GM12878 (cell line): ENCODE data around the gene TRIM32. TPM values are rescaled to one million over a fixed set of nuclear protein-coding genes. Genes with fewer than 3 reads are reported as not detected.

Source experiments
- ATAC-seq: fragments of 200-7000 bp; cut with Tn5 transposase; 3 replicates; pipeline ENCODE4 v1.9.1; 2020; ENCODE audit warnings: mild to moderate bottlenecking, moderate library complexity
- BruUV-seq: library from RNA; stranded (reverse); fragments of 400-500 nt; replicated peaks from 2 replicates; lab custom pipeline; 2021; lab: Mats Ljungman, UMichigan
- CTCF ChIA-PET: fragments of 300-600 bp; sonication (Branson Sonifier 250); formaldehyde crosslinking; extraction: SDS; loops from one replicate; lab custom pipeline; 2021; ENCODE audit warnings: inconsistent platforms; lab: Yijun Ruan, JAX
- POLR2A ChIA-PET: fragments of 350-600 bp; formaldehyde crosslinking; extraction: SDS; loops from one replicate; lab custom pipeline; 2021; ENCODE audit warnings: inconsistent platforms; lab: Charles Lee
- RAD21 ChIA-PET: fragments of 300-600 bp; sonication (Branson Sonifier 250); formaldehyde crosslinking; loops from one replicate; lab custom pipeline; 2023; ENCODE audit warnings: antibody characterized with exemption; ENCODE audit not compliant: unreplicated experiment; lab: Charles Lee
- SMC1A ChIA-PET: fragments of 300-600 bp; sonication (Branson Sonifier 250); formaldehyde crosslinking; loops from one replicate; lab custom pipeline; 2023; ENCODE audit not compliant: unreplicated experiment, uncharacterized antibody; lab: Charles Lee
- DNase-seq: peaks from one replicate; pipeline ENCODE4 v3.0.0-alpha.2; 2011; ENCODE audit warnings: low read depth, low spot score
- FAIRE-seq: peaks from 3 replicates; lab custom pipeline; 2011; peaks lifted over from hg19 to GRCh38; lab: Jason Lieb, UNC
- H2AFZ ChIP-seq: 2 replicates; pipeline ENCODE4 v1.6.0; 2011; ENCODE audit warnings: low read depth, low read length, control low read depth; ENCODE audit not compliant: control insufficient read depth
- H3K27ac ChIP-seq: 2 replicates; pipeline ENCODE4 v1.5.1; 2011; ENCODE audit warnings: control low read depth; ENCODE audit not compliant: control insufficient read depth, insufficient read depth
- H3K27me3 ChIP-seq, 2 experiments: replicated peaks in 1 of 2; 2 replicates each; pipeline versions ENCODE4 v1.6.0 to v1.6.1; 2011; ENCODE audit warnings: low read length in 1 of 2; ENCODE audit not compliant: control insufficient read depth in 2 of 2, insufficient read depth in 2 of 2
- H3K36me3 ChIP-seq, 2 experiments: 2 replicates each; pipeline ENCODE4 v1.5.1; 2011; ENCODE audit warnings: low read length in 1 of 2; ENCODE audit not compliant: control insufficient read depth in 2 of 2, insufficient read depth in 2 of 2
- H3K4me1 ChIP-seq: 2 replicates; pipeline ENCODE4 v1.6.1; 2011; ENCODE audit warnings: mild to moderate bottlenecking, low read length, moderate library complexity, mixed read lengths; ENCODE audit not compliant: control insufficient read depth, insufficient read depth
- H3K4me2 ChIP-seq: 2 replicates; pipeline ENCODE4 v1.6.0; 2011; ENCODE audit warnings: control low read depth; ENCODE audit not compliant: control insufficient read depth, insufficient read depth
- H3K4me3 ChIP-seq: fragments of 200-600 bp; sonication (generic); 2 replicates; pipeline ENCODE4 v1.5.1; 2016
- H3K79me2 ChIP-seq: 2 replicates; pipeline ENCODE4 v1.6.0; 2011; ENCODE audit warnings: low read length; ENCODE audit not compliant: control insufficient read depth, insufficient read depth
- H3K9ac ChIP-seq: 2 replicates; pipeline ENCODE4 v1.8.0; 2011; ENCODE audit warnings: low read length, control low read depth, mixed read lengths; ENCODE audit not compliant: control insufficient read depth, insufficient read depth
- H3K9me3 ChIP-seq: replicated peaks from 3 replicates; pipeline ENCODE4 v1.5.1; 2011; ENCODE audit warnings: mild to moderate bottlenecking, low read length; ENCODE audit not compliant: control insufficient read depth, insufficient read depth
- H4K20me1 ChIP-seq: 2 replicates; pipeline ENCODE4 v1.6.0; 2011; ENCODE audit not compliant: control insufficient read depth, insufficient read depth
- CHD4 ChIP-seq: fragments of 200-600 bp; sonication (generic); IDR thresholded peaks from 2 replicates; pipeline ENCODE4 v1.6.1; 2016; ENCODE audit warnings: mild to moderate bottlenecking
- CREB1 ChIP-seq: IDR thresholded peaks from 2 replicates; pipeline ENCODE4 v1.6.1; 2012; ENCODE audit warnings: low read depth, mild to moderate bottlenecking, inconsistent platforms
- CREM ChIP-seq: IDR thresholded peaks from 2 replicates; pipeline ENCODE4 v1.6.1; 2014; ENCODE audit warnings: antibody characterized with exemption, low read depth
- E2F8 ChIP-seq: fragments of 450-650 bp; IDR thresholded peaks from 2 replicates; pipeline ENCODE4 v1.6.1; 2018; ENCODE audit warnings: mild to moderate bottlenecking, low read depth, moderate library complexity; ENCODE audit not compliant: partially characterized antibody
- GABPA ChIP-seq: IDR thresholded peaks from 2 replicates; pipeline ENCODE4 v1.6.1; 2014; ENCODE audit warnings: antibody characterized with exemption, low read depth, mild to moderate bottlenecking, inconsistent platforms
- MLLT1 ChIP-seq: fragments of 450-650 bp; IDR thresholded peaks from 2 replicates; pipeline ENCODE4 v1.6.1; 2016; ENCODE audit warnings: mild to moderate bottlenecking
- NBN ChIP-seq: fragments of 450-650 bp; IDR thresholded peaks from 2 replicates; pipeline ENCODE4 v1.6.1; 2016
- NFIC ChIP-seq: IDR thresholded peaks from 2 replicates; pipeline ENCODE4 v1.6.1; 2012; ENCODE audit warnings: low read depth, mild to moderate bottlenecking, inconsistent platforms, low read length, moderate library complexity
- PML ChIP-seq: IDR thresholded peaks from 2 replicates; pipeline ENCODE4 v1.6.1; 2012; ENCODE audit warnings: low read length, inconsistent platforms
- SMAD1 ChIP-seq: fragments of 450-650 bp; IDR thresholded peaks from 2 replicates; pipeline ENCODE4 v1.6.1; 2018; ENCODE audit warnings: mild to moderate bottlenecking, low read depth; ENCODE audit not compliant: partially characterized antibody
- SMARCA5 ChIP-seq: fragments of 450-650 bp; IDR thresholded peaks from 2 replicates; pipeline ENCODE4 v1.6.1; 2017; ENCODE audit warnings: mild to moderate bottlenecking
- SPI1 ChIP-seq: IDR thresholded peaks from 2 replicates; pipeline ENCODE4 v1.6.1; 2011; ENCODE audit warnings: low read depth, mild to moderate bottlenecking, low read length, moderate library complexity, borderline replicate concordance; ENCODE audit not compliant: insufficient read depth
- WGBS: methylation state at CpG from one replicate; pipeline ENCODE4 v1.1.6; 2016; ENCODE audit warnings: low lambda C conversion rate; ENCODE audit not compliant: insufficient replicate concordance, insufficient coverage; ENCODE audit errors: missing lambda C conversion rate; 5-methylcytosine and 5-hydroxymethylcytosine counted together
- in situ Hi-C: fragments of 300-500 bp; cut with MboI; formaldehyde crosslinking; loops from 9 replicates; pipeline ENCODE4 v1.14.3; 2018; ENCODE audit warnings: mixed read lengths
- intact Hi-C: fragments of 100-400 bp; cut with micrococcal nuclease; formaldehyde crosslinking; loops from one replicate; pipeline ENCODE4 v1.14.2; 2022; ENCODE audit not compliant: unreplicated experiment
- polyA plus RNA-seq, 11 experiments: library from polyadenylated mRNA; depleted of rRNA in 4 of 11; unstranded in 6 of 11; stranded (reverse) in 5 of 11; fragments of >200 nt; fragmentation: Nextera tagmentation in 4 of 11; fragmentation: Illumina TruSeq in 1 of 11; extraction: Ambion mirVana in 4 of 11; extraction: Trizol in 1 of 11; gene quantifications; 1 replicate in 1 of 11; 2 replicates in 10 of 11; pipeline versions ENCODE4 v1.2.1 to v1.2.3, GENCODE V29; 2011 to 2016; ENCODE audit warnings: inconsistent platforms in 2 of 11, missing spikeins in 2 of 11, low read depth in 1 of 11
- total RNA-seq, 4 experiments: library from RNA; depleted of rRNA in 3 of 4; stranded (reverse); fragments of >200 nt in 3 of 4; fragmentation: Illumina TruSeq in 1 of 4; extraction: Trizol in 1 of 4; gene quantifications; 2 replicates each; pipeline versions ENCODE4 v1.2.1 to v1.2.3, GENCODE V29; 2013 to 2021
- TF ChIP-seq, protein P1 (sequence below): fragments of 450-650 bp; IDR thresholded peaks from 2 replicates; pipeline ENCODE4 v1.6.1; 2017; ENCODE audit warnings: mild to moderate bottlenecking, low read depth, inconsistent platforms; ENCODE audit not compliant: poor library complexity, severe bottlenecking

TRIM32 gene
- total and polyA plus RNA-seq, 10 of the 15 experiments (the other 5 are each of a cell fraction or from before 2014, with no cell fraction given), result 7.1 to 23.8 (median 12.2) TPM

DNA sequence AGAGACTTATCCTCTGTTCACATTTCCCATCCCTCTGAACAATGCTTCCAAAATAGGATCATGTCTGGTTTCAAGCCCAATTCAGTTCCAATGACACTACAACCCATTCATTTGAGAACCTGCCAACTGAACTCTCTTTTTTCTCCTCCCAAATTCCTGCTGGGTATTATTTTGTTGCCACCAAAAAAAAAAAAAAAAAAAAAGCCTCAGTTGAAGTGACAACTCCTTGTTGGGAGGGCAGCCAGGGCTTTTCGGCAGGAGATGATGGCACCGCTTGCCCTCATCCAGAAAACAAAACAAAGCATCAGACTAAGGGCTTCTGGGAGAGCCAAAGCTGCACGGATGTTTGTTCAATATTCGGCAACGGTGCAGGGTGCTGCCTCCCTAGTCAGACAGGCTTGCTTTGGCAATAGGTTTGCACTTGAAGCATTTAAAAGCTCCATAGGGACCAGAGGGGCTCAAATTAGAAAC is 30.6 kb upstream of the TRIM32 start:
- CTCF ChIA-PET, result no interaction called here
- H3K9me3 ChIP-seq, result no peaks in the 10 kb centered on the region
- no peaks in the 10 kb centered on the region for H3K27me3 ChIP-seq
- TF ChIP-seq CHD4, result no peak
- no peak for TF ChIP-seq SMARCA5
- TF ChIP-seq CREB1, result no peak
- no peak for TF ChIP-seq GABPA
- no peak for TF ChIP-seq NBN
- TF ChIP-seq CREM, result no peak
- no TSS peak for BruUV-seq
- in situ Hi-C loops, result no loop called here
- ATAC-seq (no peak), DNase-seq (no peak), FAIRE-seq (no peak)
- POLR2A ChIA-PET, result no interaction called here
- H3K36me3 ChIP-seq, result 0 out of 4 replicates have a peak, but pooled peaks cover 0 to under 1% of the 10 kb centered on the region in 2 experiments
- intact Hi-C loops, result no loop called here
- H2AFZ ChIP-seq, result no peak overlapping the region
- RAD21 ChIA-PET, result no interaction called here
- no peaks in the 10 kb centered on the region; the same call in 1 of the 2 replicates for H4K20me1 ChIP-seq
- H3K4me3 ChIP-seq, result no peak overlapping the region
- SMC1A ChIA-PET, result no interaction called here
- H3K4me2 ChIP-seq, result no peak overlapping the region
- WGBS, result 83% methylated on average over 5 of the region's 5 CpGs
- H3K27ac ChIP-seq, result no peak overlapping the region
- H3K4me1 ChIP-seq, result no peaks in the 10 kb centered on the region
- H3K9ac ChIP-seq, result no peak overlapping the region
- no peaks in the 10 kb centered on the region for H3K79me2 ChIP-seq

DNA sequence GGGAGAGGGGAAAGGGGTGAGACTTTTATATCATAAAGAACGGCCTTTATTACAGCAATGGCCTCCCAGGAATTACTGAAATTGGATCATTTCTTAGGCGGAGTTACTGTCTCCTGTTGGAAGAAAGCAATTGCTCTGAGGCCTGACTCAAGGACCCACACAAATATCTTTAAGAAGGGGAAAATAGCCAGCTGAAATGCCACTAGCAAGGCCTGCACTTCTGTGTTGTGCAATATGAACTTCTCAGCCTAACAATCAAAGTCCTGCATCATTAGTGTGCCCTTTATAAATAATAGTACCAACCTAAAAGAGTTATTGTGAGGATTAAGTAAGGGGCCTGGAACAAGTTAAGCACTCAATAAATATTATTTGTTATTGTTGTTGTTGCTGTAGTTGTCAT is 30.1 kb upstream of the TRIM32 start:
- no TSS peak for BruUV-seq
- Histone ChIP-seq H3K36me3 (no peaks in the 10 kb centered on the region), H3K9me3 (no peaks in the 10 kb centered on the region), H4K20me1 (no peaks in the 10 kb centered on the region; the same call in 1 of the 2 replicates), H3K4me2 (no peak overlapping the region), H3K4me1 (no peaks in the 10 kb centered on the region), H2AFZ (no peak overlapping the region), H3K27ac (no peak overlapping the region), H3K79me2 (no peaks in the 10 kb centered on the region), H3K4me3 (no peak overlapping the region), H3K9ac (no peak overlapping the region), H3K27me3 (no peaks in the 10 kb centered on the region)
- in situ Hi-C loops (no loop called here), intact Hi-C loops (no loop called here)
- ChIA-PET SMC1A (no interaction called here), CTCF (no interaction called here), RAD21 (no interaction called here), POLR2A (no interaction called here)
- FAIRE-seq (no peak), ATAC-seq (no peak), DNase-seq (no peak)
- WGBS, result 40% methylated on average over 2 of the region's 2 CpGs
- TF ChIP-seq E2F8 (no peak), PML (no peak), SMAD1 (no peak), MLLT1 (no peak), SPI1 (no peak), NFIC (no peak)
- TF ChIP-seq, protein P1, sequence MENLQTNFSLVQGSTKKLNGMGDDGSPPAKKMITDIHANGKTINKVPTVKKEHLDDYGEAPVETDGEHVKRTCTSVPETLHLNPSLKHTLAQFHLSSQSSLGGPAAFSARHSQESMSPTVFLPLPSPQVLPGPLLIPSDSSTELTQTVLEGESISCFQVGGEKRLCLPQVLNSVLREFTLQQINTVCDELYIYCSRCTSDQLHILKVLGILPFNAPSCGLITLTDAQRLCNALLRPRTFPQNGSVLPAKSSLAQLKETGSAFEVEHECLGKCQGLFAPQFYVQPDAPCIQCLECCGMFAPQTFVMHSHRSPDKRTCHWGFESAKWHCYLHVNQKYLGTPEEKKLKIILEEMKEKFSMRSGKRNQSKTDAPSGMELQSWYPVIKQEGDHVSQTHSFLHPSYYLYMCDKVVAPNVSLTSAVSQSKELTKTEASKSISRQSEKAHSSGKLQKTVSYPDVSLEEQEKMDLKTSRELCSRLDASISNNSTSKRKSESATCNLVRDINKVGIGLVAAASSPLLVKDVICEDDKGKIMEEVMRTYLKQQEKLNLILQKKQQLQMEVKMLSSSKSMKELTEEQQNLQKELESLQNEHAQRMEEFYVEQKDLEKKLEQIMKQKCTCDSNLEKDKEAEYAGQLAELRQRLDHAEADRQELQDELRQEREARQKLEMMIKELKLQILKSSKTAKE, result no peak
